ENCODE data around the gene MAP4K4. TPM values are rescaled to one million over a fixed set of nuclear protein-coding genes. Genes with fewer than 3 reads are reported as not detected.

The MAP4K4 gene
- total and polyA plus RNA-seq, 2 donors from 2014 or later: 8.4 to 62.8 TPM

- TF ChIP-seq CTCF (IDR thresholded peaks at IDR 0.05; ENCODE audit: borderline replicate concordance, extremely low read depth, insufficient read depth): no peak
- Histone ChIP-seq H3K9me3 (ENCODE audit: control insufficient read depth in 2 of 3, insufficient read depth in 1 of 3, low read length in 3 of 3) (no peaks in the 10 kb centered on the region), H3K36me3 (ENCODE audit: control insufficient read depth in 2 of 3, insufficient read depth in 3 of 3, low read length in 3 of 3) (no peaks in the 10 kb centered on the region), H3K27me3 (ENCODE audit: control insufficient read depth, insufficient read depth, low read length) (no peaks in the 10 kb centered on the region), H3K4me3 (ENCODE audit: low read length in 3 of 3) (no peak overlapping the region), H3K9ac (ENCODE audit: low read length in 3 of 3) (no peak overlapping the region), H3K27ac (ENCODE audit: low read depth in 2 of 2, low read length in 2 of 2) (no peak overlapping the region), H3K4me1 (ENCODE audit: control insufficient read depth in 2 of 3, insufficient read depth in 2 of 3, low read depth in 1 of 3, low read length in 3 of 3) (peaks cover 0 to 6% (median 2%) of the 10 kb centered on the region in 3 donors)
- no peak for FAIRE-seq
- DNase-seq: no peak
- intact Hi-C loops (cut with DNase I): loop anchor here (10.0 kb wide), 1 partner anchor 132 kb away; no protein-coding TSS in a partner anchor
Measured at GRCh38 chr2:101692766-101693165, 4.7 kb upstream of the MAP4K4 start.

- intact Hi-C loops (cut with DNase I): loop anchor here (10.0 kb wide), 1 partner anchor 131 kb away; no protein-coding TSS in a partner anchor
- peaks cover 0 to 6% (median 4%) of the 10 kb centered on the region in 3 donors for H3K4me1 ChIP-seq (ENCODE audit: control insufficient read depth in 2 of 3, insufficient read depth in 2 of 3, low read depth in 1 of 3, low read length in 3 of 3)
- H3K27ac ChIP-seq (ENCODE audit: low read depth in 2 of 2, low read length in 2 of 2): no peak overlapping the region
- no peak for TF ChIP-seq CTCF (IDR thresholded peaks at IDR 0.05; ENCODE audit: borderline replicate concordance, extremely low read depth, insufficient read depth)
- H3K9me3 ChIP-seq (ENCODE audit: control insufficient read depth in 2 of 3, insufficient read depth in 1 of 3, low read length in 3 of 3): no peaks in the 10 kb centered on the region
- no peak overlapping the region for H3K9ac ChIP-seq (ENCODE audit: low read length in 3 of 3)
- no peak for FAIRE-seq
- H3K36me3 ChIP-seq (ENCODE audit: control insufficient read depth in 2 of 3, insufficient read depth in 3 of 3, low read length in 3 of 3): no peaks in the 10 kb centered on the region
- no peak for DNase-seq
- no peaks in the 10 kb centered on the region for H3K27me3 ChIP-seq (ENCODE audit: control insufficient read depth, insufficient read depth, low read length)
- H3K4me3 ChIP-seq (ENCODE audit: low read length in 3 of 3): no peak overlapping the region
Measured at GRCh38 chr2:101693991-101694588, 3.4 kb upstream of the MAP4K4 start.

- Histone ChIP-seq H3K27me3 (ENCODE audit: control insufficient read depth, insufficient read depth, low read length) (no peaks in the 10 kb centered on the region), H3K27ac (ENCODE audit: low read depth in 2 of 2, low read length in 2 of 2) (peak overlapping the region; percentile 40 to 63), H3K4me1 (ENCODE audit: control insufficient read depth in 2 of 3, insufficient read depth in 2 of 3, low read depth in 1 of 3, low read length in 3 of 3) (peaks cover 0 to 9% (median 7%) of the 10 kb centered on the region in 3 donors), H3K9me3 (ENCODE audit: control insufficient read depth in 2 of 3, insufficient read depth in 1 of 3, low read length in 3 of 3) (no peaks in the 10 kb centered on the region), H3K9ac (ENCODE audit: low read length in 3 of 3) (peak overlapping the region in 2 of 3 donors; percentile 43 to 60), H3K4me3 (ENCODE audit: low read length in 3 of 3) (peak overlapping the region; percentile 61 to 75 (median 64)), H3K36me3 (ENCODE audit: control insufficient read depth in 2 of 3, insufficient read depth in 3 of 3, low read length in 3 of 3) (no peaks in the 10 kb centered on the region)
- no peak for TF ChIP-seq CTCF (IDR thresholded peaks at IDR 0.05; ENCODE audit: borderline replicate concordance, extremely low read depth, insufficient read depth)
- FAIRE-seq: no peak
- intact Hi-C loops (cut with DNase I): loop anchor here (10.0 kb wide), 1 partner anchor 128 kb away; no protein-coding TSS in a partner anchor
- peak in 3 of 5 donors; percentile 14 to 67 (median 42) for DNase-seq
Measured at GRCh38 chr2:101696272-101697123, 1.0 kb upstream of the MAP4K4 start.

All from kidney (tissue), 14 donors.